Epithelial cell of prostate (primary cell): ENCODE results near the gene IGIP.

Source experiments
- DNase-seq: peaks from one replicate; pipeline ENCODE4 v3.0.0-alpha.2; 2011; ENCODE audit warnings: low read depth, low spot score
- H3K27ac ChIP-seq: fragments of 450-650 bp; 2 replicates; pipeline ENCODE4 v1.5.1; 2017; ENCODE audit warnings: mild to moderate bottlenecking

Gene IGIP

DNA sequence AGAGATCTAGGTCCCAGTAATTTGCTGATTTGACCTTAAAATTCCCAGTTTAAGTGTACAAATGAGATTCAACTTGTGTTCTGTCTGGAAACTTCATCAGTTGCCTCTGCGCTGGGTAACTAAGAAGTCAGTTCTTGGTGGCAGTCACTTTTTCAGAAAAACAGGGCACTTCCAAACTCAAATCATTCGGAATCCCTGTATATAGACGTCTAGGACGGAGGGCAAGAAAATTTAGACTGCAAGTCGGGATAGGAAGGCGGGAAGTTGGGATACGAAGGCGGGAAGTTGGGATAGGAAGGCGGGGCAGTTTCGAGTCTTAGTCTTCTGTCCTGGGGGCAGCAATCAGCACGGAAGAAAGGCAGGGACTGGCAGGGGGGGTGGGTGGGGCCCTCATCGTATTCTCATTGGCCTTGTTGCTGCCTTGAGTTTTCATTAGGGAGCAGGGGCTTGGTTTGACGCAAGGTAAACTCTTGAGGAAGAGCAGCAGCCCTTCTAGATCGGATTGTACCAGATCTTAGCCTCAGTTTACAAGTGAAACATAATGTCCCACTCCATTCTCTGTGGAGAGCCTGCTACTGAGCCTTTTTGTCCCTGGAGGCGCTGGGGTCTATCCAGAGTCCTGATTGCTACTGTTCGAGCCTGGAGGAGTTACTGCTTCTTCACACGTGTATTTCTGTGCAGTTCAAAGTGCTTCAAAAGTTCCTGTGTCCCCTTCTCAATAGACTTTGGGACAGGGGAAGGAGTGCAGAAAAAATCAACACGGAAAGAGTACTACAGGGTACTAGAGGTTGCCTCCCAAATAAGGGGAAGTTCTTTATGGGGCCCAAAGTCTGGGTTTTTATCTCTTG is 14.5 kb upstream of the IGIP start:
- no peak for DNase-seq

GRCh38 chr5:140111859-140112551 is 13.7 kb upstream of the IGIP start:
- DNase-seq: no peak
- no peak overlapping the region for H3K27ac ChIP-seq

More for the DNA sequence above, 14.5 kb upstream of the IGIP start:
- H3K27ac ChIP-seq: no peak overlapping the region

- H3K27ac ChIP-seq: no peak overlapping the region
- DNase-seq: no peak
Observed at GRCh38 chr5:140112685-140113179, 13.0 kb upstream of the IGIP start.

DNA sequence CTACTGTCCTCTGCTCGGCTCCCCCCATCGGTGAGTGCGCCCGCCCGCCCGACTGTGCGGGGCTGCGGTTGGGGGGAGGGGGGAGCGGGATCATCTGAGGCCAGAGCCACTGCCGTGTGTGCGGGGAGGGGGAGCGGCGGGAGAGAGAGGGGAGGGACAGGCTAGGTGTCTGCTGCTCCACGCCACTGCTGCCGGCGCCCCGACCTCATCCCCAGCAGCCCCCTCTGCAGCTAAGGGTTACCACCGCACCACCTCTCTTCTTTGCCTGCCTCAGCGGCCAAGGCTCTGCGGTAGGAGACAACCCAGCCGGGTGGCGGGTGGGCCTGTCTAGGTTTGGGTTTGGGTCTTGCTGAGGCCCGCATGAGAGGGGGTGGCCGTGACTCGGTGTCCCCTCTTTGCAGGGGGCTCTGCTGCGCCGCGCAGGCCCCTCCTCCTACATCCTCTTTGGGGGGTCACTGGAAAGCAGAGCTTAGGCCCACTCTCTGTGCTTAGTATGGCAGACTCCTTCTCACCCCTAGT is 12.5 kb upstream of the IGIP start:
- H3K27ac ChIP-seq: peak overlapping the region; percentile 82
- no peak for DNase-seq

DNA sequence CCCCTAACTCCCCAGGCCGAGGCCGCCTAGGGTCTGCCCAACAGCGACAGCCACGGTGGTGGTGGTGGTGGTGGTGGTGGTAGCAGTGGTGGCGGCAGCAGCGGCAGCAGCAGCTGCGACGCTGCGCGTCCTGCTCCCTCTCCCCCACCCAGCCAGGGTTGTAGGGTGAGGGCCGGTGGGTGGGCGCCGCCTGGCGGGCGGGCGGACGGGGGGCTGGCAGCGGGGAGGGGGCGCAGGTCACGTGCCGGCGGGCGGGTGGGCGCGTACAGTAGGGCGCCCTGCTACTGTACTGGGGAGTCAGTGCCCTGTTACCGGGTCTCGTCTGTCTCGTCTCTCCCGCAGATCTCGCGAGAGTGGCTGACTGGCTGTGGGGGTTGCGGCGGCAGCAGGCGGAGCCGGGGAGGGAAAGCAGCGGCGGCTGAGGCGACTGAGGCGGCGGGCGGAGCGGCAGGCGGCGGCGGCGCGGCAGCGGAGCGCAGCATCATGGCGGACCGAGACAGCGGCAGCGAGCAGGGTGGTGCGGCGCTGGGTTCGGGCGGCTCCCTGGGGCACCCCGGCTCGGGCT is 12.0 kb upstream of the IGIP start, which contains the start of gene PURA:
TSS of gene PURA (plus strand) at position 411 of the 565 bp plus-strand sequence. CDS start at position 484, 73 bp downstream.
- DNase-seq: peak; percentile 53
- peak within 1 kb of the TSS; percentile 82 for H3K27ac ChIP-seq

DNA sequence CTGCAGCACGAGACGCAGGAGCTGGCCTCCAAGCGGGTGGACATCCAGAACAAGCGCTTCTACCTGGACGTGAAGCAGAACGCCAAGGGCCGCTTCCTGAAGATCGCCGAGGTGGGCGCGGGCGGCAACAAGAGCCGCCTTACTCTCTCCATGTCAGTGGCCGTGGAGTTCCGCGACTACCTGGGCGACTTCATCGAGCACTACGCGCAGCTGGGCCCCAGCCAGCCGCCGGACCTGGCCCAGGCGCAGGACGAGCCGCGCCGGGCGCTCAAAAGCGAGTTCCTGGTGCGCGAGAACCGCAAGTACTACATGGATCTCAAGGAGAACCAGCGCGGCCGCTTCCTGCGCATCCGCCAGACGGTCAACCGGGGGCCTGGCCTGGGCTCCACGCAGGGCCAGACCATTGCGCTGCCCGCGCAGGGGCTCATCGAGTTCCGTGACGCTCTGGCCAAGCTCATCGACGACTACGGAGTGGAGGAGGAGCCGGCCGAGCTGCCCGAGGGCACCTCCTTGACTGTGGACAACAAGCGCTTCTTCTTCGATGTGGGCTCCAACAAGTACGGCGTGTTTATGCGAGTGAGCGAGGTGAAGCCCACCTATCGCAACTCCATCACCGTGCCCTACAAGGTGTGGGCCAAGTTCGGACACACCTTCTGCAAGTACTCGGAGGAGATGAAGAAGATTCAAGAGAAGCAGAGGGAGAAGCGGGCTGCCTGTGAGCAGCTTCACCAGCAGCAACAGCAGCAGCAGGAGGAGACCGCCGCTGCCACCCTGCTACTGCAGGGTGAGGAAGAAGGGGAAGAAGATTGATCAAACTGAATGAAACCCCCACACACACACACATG is 11.2 kb upstream of the IGIP start:
- no peak for DNase-seq
- peak overlapping the region; percentile 82 for H3K27ac ChIP-seq

DNA sequence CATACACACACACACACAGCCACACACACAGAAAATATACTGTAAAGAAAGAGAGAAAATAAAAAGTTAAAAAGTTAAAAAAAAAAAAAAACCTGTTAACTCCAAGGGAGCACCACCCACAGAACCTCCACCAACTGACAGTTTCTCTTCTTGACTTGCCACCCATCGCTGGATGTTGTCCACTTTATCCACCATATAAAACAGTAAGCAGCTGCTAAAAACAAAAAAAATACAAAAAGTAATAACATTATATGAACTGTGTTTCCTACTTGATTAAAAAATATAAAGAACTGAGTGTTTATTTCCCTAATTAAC is 10.6 kb upstream of the IGIP start:
- peak overlapping the region; percentile 82 for H3K27ac ChIP-seq
- DNase-seq: no peak

DNA sequence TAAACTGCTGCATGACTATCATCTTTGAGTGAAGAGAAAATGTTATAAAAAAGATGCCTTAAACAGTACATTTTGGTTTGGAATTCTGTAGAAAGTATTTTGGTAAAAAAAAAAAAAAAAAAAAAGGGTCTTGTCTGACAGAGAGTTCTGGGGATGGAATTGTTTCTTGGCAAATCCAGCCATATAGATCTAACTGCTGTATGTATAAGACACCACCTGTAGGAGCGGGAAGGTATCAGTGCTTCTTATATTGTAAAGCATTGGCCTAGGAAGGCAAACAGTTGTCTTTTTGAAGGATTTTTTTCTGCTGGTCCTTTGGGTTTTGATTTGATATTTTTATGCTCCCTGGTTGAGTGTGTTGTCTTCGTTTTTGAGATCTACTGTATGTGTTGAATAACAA is 9.0 kb upstream of the IGIP start:
- H3K27ac ChIP-seq: no peak overlapping the region
- no peak for DNase-seq

DNA sequence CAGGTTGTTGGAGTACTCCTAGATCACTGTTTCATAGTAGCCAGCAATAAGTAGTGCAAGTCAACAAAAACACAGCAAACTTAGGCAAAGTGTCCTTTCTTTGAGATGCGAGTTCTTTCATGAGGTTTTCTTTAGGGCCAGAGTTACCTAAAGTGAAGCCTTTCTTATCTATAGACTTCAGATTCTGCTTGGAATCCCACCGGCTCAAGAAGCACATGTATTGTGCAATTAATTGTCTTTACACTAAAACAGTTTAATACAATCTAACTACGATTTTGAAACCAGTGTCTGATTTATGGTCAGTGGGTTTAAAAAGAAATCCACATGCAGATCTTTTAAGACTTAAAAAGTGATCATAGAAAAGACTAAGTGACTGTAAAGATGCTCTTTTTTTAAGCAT is 8.2 kb upstream of the IGIP start:
- no peak for DNase-seq

DNA sequence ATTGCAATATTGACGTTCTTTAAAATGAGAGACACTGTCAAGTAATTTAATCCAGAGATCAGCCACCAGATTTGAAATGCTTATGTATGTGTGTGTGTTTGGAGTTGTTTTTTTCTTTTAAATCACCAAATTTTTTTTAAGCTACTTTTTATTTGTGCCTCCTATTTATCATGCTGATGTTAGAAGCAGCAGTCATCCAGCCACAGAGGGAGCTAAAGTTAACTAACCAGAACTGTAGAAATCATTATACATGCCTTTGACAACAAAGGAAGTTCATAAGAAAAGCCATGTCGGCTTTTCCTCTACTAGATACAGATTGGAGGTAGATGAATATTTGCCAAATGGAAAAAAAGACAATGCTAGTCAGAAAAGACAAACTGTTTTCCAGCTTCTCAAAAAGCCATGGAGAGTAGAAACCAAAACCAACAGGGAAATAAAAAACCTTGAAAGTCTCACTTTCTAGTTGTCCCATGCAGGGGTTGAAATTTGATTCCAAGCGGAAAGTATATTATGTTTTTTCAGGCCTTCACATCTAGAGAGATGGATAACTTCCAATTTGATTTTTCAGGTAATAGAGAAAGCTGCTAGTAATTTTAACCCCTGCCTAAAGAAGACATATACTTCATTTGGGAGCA is 7.3 kb upstream of the IGIP start:
- no peak overlapping the region for H3K27ac ChIP-seq
- DNase-seq: no peak

More for the DNA sequence above, 8.2 kb upstream of the IGIP start:
- no peak overlapping the region for H3K27ac ChIP-seq

DNA sequence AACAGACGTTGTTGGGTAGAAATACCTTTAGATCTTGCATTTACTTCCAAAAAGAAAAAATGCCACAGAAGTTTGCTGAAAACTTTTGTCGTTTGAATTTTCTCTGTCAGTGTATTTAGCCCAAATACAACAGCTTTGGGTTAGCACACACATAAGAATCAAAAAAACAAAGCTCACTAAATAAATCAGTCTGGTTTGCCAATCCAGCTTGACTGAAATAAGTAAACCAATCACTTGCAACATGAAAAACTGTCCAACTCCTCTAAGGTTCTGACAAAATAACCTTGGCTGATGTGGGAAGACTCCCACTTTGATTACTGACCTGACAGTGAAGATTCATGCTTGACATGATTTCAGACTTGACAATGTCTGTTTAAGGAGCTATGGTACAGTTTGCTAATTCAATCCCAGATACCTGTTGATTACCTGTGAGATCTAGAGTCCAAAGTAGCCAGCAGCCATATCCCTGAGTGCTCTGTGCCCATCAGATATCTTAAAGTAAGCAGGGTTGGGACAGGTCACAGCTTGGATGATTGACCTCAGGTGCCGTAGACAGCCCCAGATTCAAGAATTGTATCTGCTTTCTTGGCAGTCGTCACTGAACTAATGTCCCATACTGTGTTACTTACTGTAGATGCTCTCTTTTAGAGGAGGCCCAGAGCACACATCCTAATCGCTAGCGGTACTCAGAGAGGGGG is 727 bp downstream of the IGIP start:
- DNase-seq: no peak

GRCh38 chr5:140128376-140128775 is 2.6 kb downstream of the IGIP start:
- no peak overlapping the region for H3K27ac ChIP-seq
- no peak for DNase-seq

More for the DNA sequence above, 727 bp downstream of the IGIP start:
- H3K27ac ChIP-seq: no peak overlapping the region

- peak overlapping the region; percentile 72 for H3K27ac ChIP-seq
- DNase-seq: no peak
Observed at GRCh38 chr5:140130949-140131733, 5.4 kb downstream of the IGIP start.

- H3K27ac ChIP-seq: peak overlapping the region; percentile 72
- DNase-seq: peak; percentile 79
Observed at GRCh38 chr5:140131967-140132409, 6.3 kb downstream of the IGIP start.

DNA sequence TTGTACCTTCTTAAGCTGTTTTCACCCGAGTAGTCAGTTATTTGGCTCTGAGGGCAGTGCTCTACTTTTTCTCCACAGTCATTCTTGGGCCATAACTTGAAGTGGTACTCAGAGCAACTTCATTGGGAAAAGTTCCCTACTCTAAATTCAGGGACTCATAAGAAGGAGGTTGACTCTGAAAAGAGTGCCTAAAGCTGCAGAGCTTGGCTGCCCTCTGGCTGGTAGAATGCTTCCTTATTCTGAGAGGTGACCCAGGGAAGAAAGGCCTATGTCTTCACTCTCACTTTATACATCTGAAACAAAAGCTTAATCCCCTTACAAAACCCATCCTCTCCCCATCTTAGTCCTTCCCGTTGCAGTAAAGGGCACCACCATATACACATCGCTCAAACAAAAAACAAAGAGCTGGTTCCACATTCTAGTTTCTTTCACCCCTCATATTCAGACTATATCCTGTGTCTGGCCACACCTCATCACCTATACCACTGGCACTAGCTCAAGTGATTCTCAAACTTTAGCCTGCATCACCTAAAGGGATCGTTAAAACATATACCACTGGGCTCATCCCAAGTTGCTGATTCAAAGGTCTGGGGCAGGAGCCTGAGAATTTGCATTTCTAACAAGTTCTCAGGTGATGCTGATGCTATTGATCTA is 7.9 kb downstream of the IGIP start:
- no peak overlapping the region for H3K27ac ChIP-seq
- DNase-seq: no peak

DNA sequence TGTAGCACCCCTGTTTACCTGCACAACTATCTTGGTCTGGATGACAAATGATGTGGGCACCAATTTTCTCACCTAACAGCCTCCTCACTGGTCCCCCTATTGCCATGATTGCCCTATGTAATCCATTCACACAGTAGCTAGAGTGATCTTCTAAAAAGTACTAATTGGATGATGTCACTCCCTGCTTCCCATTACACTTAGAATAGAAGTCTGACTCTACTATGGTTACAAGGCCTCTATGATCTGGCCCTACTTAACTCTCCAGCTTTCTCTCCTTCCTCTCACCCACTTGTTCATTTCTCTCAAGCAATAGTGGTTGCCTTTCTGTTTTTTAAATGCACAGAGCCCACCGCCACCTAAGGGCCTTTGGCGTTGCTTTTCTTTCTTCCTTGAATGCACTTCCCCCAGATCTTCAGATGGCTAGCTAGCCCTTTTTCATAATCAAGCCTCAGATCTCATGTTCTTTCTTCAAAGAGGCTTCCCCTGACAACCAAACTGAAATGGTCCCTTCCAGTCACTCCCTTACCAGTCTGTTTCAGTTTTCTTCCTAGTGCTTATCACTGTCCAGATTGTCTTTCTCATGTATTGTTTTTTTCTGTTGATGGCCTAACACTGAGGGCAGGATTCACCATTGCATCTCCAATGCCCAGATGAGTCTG is 8.7 kb downstream of the IGIP start:
- no peak for DNase-seq
- H3K27ac ChIP-seq: no peak overlapping the region

DNA sequence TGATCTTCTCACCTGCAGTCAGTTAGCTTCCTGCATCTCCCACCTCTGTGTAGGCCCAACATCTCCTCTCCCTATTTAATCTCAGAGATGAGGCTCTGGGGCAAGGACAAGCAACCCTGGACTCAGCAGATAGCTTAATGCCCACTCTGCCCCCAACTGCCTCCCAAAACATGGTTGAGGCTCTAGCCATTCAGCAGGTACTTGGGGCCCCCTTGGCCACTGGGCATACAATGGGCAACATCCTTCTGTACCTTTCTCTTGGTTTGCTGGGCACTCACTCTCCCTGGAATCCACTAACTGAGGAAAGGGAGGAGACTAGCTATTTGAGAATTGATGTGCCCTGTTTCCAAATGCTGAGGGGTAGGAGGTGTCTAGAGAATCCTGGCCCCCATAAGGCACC is 9.4 kb downstream of the IGIP start:
- no peak for DNase-seq
- no peak overlapping the region for H3K27ac ChIP-seq
